VCaP (cell line): ENCODE data around the gene SF3A1.

ENCODE experiments used
- H3K27ac ChIP-seq: fragments of 450-650 bp; 2 replicates; pipeline ENCODE4 v1.5.1; 2017
- CTCF ChIP-seq: fragments of 450-650 bp; conservative IDR thresholded peaks from 2 replicates; pipeline ENCODE4 v1.5.1; 2017; ENCODE audit warnings: mild to moderate bottlenecking, moderate library complexity

The SF3A1 gene

GRCh38 chr22:30357236-30357570 is 509 bp upstream of the SF3A1 start:
- H3K27ac ChIP-seq, result peak overlapping the region; percentile 92; the same call in 1 of the 2 replicates

GRCh38 chr22:30354644-30355043 is 2.0 kb downstream of the SF3A1 start:
- TF ChIP-seq CTCF, result no peak
- H3K27ac ChIP-seq, result no peak overlapping the region

More at GRCh38 chr22:30357236-30357570, 509 bp upstream of the SF3A1 start:
- TF ChIP-seq CTCF, result no peak

DNA sequence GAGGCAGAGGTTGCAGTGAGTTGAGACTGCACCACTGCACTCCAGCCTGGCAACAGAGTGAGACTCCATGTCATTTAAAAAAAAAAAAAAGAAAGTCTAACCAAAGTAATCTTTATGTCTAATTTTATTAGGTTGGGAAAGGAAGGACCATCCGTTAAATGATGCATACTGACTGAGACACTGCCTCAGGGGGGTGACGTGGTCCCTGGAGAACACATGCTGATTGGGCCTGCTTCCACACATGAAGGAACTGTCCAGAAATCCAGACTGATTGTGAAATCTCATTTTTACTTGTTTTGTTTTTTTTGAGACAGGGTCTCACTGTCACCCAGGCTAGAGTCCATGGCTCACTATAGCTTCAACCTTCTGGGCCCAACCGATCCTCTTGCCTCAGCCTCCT is 5.5 kb downstream of the SF3A1 start:
- TF ChIP-seq CTCF, result no peak
- no peak overlapping the region for H3K27ac ChIP-seq

DNA sequence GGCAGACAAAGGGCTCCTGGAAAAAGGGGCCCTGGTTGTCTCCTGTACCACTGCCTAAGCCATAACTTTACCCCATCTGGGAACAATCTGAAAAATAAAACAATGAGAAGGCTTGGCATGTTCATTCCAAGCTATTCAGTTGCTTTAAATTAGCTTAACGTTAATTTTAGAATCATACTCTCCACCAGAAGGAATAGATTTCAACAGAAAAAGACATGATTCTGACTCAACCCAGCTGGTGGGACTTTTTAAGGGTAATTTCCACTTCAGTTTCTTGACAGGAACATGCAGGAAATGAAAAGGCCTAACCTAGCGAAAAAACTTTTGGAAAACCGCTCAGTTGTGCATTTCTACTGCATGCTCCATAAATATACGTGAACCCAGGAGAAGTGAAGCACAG is 7.9 kb downstream of the SF3A1 start:
- no peak overlapping the region for H3K27ac ChIP-seq
- TF ChIP-seq CTCF, result no peak

GRCh38 chr22:30348404-30348803 is 8.3 kb downstream of the SF3A1 start:
- TF ChIP-seq CTCF, result no peak
- H3K27ac ChIP-seq, result no peak overlapping the region

DNA sequence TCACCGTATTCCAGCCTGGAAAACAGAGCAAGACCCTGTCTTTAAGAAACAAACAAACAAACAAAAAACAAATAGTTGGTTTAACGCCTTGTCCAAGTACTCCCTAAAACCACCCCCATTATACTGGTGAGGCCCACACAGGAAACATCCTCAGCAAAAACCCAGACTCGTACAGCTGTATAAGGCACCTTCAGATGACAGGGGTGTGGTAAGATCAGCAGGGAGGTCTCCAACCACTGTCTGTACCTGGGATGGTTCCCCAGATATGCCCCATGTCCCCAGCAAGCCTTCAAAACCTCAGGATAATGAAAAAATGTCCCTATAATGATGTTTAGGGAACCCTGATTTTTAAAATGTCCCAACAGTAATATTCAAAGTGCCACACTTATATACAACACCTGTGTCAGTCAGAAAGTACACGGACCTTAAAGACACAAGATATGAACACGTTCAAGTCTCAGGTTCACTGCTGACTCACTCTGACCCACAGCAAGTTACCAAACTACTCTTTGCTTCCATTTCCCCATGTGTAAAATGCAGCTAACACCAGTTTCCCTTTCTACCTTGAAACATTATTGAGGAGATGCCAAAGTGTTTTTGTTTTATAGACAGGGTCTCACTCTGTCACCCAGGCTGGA is 9.3 kb downstream of the SF3A1 start:
- no peak for TF ChIP-seq CTCF
- H3K27ac ChIP-seq, result no peak overlapping the region

GRCh38 chr22:30344447-30345200 is 12.1 kb downstream of the SF3A1 start:
- H3K27ac ChIP-seq, result no peak overlapping the region
- no peak for TF ChIP-seq CTCF
